ENCODE data around the gene STX16.
"Not testable (repeated sequence)": the region's sequence is repeated elsewhere in the genome, so short reads cannot be mapped to it uniquely, and the experiment has no call there.

STX16 gene

GRCh38 chr20:58636983-58637421 lies 14.1 kb upstream of the STX16 start:
- DNase-seq (ENCODE audit: low spot score) = peak; percentile 70

DNA sequence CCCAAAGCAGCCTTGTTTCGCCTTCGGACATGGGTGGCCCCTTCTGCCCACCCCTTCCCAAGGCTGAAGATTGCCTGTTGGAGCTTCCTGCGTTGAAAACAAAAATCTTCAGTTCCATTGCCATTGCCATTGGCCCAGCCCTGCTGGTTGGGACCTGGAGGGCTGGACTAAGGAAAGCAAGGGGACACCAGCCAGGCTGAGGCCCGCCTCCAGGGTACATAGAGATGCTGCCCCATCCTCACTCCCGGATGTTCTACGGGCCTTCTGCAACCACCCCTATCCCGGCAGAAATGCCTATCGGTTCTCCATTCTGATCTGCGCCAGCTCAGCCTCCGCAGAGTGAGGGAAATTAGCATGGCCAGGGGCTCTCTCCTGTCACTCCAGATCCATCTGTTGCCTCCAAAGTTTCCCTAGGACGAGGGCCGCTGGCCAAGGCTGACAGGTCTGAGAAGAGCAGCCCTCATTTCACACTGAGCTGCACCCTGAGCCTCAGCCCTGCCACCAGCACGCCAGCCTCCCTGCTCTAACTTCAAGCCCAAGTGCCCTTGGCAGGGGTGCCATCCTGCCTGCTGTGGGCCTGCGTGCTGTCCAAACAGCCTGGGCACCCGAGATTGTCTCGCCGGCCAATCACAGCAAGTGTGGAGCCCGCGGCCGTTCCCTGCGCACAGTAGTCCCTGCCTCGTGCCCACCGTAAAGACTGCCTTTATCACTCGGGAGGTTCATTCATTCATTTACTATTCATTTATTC lies 13.4 kb upstream of the STX16 start:
- no peak for DNase-seq (ENCODE audit: low spot score)

- DNase-seq (ENCODE audit: low spot score) = no peak
These were observed 12.5 kb upstream of the STX16 start for GRCh38 chr20:58638467-58639181.

GRCh38 chr20:58639182-58640146 lies 11.6 kb upstream of the STX16 start:
- DNase-seq (ENCODE audit: low spot score) = no peak

- DNase-seq (ENCODE audit: low spot score) = no peak
These were observed 10.6 kb upstream of the STX16 start for GRCh38 chr20:58640446-58640845.

GRCh38 chr20:58642441-58642840 lies 8.6 kb upstream of the STX16 start:
- DNase-seq (ENCODE audit: low spot score) = no peak

GRCh38 chr20:58642896-58643295 lies 8.2 kb upstream of the STX16 start:
- not testable (repeated sequence) for DNase-seq (ENCODE audit: low spot score)

- no peak for DNase-seq (ENCODE audit: low spot score)
These were observed 5.6 kb upstream of the STX16 start for GRCh38 chr20:58645412-58645968.

DNA sequence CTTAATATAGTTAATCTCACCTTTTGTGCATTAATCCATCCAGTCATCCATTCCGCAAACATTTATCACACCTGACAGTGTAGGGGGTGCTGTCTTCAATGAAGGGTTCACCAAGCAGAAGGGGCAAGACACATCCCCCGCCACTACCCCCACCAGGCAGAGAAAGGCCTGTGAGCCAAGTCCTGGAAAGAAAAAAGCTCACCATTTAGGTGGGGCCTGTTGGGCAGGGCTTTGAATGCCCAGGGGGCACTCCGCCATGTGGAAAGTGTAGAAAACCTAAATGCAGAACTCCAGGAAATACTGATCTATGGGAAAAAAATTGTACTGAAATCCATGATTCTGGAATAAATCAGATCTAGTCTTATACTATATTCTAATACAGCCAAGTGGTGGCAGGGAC lies 4.8 kb upstream of the STX16 start:
- DNase-seq (ENCODE audit: low spot score) = no peak

- DNase-seq (ENCODE audit: low spot score) = no peak
These were observed 4.4 kb upstream of the STX16 start for GRCh38 chr20:58646703-58647102.

DNA sequence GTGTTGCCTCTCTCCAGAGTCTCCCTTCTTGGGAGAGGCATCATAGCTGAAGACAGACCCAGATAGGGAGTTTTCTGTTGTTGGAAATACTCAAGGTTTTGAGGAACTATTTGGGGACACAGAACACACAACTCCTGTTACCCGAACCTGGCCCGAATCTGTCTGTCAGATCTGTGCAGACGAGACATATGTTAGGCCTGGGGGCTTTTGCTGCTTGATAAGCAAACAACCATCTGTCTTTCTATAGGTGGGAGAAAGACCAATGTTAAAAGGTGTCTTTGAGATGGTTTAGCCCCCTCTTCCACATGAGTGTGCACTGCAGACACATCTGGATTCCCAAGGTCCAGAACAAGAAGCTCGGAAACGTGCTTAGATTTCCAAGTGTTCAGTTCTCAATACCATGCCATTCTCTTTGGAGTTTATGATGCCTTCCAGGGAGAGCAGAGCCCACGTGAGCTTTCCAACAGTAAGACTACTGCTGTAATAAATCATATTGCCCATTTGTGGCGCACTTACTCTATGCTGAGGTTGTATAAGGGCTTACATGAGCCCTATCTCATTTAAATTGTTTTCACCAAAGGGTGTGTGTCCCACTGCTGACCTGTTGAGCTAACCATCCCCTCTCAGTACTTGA lies 3.8 kb upstream of the STX16 start:
- DNase-seq (ENCODE audit: low spot score) = no peak

DNA sequence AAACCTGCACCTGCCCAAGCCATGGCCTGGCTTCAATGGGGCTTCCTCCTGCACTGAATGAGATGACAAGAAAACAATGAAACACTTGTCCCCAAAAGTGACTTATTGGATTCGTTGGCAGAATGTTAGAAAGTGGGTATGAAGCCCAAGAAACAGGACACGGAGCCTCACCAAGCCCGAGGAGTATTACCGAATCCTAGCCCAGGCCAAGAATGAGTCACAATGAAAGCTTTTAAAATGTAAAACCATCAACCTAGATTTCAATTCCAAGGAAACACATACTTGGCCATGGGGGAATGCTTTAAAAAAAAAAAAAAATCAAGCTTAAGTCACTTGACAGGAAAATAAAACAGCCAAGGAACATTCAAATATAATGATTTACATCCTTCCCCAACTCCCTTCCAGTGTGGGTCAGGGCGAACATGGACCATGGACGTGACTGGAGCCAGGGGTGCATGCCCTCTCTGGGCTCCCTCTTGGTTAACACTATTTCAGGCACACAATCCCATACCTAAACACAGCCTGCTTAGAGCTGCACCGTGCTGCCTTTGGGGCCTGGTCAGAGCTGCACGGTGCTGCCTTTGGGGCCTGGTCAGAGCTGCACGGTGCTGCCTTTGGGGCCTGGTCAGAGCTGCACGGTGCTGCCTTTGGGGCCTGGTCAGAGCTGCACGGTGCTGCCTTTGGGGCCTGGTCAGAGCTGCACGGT lies 3.1 kb upstream of the STX16 start:
- peak; percentile 78 for DNase-seq (ENCODE audit: low spot score)

GRCh38 chr20:58648502-58648825 lies 2.6 kb upstream of the STX16 start:
- DNase-seq (ENCODE audit: low spot score) = not testable (repeated sequence)

GRCh38 chr20:58649288-58650180 lies 1.5 kb upstream of the STX16 start:
- DNase-seq (ENCODE audit: low spot score) = no peak

DNA sequence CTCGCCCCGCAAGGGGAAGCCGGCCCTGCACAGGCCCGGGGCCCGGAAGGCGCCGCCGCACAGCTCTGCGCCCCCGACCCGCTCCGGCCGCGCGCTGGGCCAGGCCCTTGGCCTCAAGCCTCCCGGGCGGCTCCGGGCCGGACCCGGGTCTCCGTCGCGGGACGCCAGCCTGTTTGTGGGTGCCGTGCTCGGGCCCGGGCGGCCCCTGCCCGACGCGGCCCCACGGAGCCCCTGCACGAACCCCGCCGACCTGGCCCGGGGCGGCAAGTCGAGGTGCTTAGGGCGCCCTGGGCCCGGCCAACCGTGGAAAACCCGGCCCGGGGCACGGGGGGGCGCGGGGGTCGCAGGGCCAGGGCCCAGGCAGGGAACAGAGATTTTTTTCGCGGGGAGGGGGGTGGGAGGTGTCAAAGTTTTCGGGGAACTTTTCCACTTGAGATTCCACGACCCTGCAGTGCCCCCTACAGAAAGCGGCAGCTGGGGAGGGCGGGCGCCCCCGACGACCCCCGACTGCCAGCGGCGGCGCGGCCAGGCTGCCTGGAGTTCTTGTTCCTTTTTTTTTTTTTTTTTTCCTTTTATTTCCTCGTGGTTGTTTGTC lies 805 bp upstream of the STX16 start:
- DNase-seq (ENCODE audit: low spot score) = no peak

DNA sequence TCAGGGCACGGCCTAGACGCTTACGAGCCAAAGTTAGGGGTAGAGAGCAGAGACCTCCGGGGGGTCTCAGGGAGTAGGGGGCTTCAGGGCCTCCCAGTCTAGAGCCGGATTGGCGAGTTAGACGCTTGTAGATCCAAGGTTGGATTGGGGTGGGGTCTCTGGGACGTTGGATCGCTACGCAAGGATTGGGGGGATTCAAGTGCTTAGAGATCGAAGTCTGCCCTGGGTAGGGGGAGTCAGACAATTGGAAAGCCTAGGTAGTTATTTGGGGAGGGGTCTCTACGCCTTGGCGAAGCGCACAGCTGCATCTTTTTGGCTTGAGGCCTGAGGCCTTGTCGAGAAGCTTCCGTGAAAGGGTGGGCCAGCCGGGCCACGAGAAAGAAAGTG lies 469 bp downstream of the STX16 start:
- no peak for DNase-seq (ENCODE audit: low spot score)

- DNase-seq (ENCODE audit: low spot score) = peak; percentile 96
These were observed 993 bp downstream of the STX16 start for GRCh38 chr20:58651946-58652605.

DNA sequence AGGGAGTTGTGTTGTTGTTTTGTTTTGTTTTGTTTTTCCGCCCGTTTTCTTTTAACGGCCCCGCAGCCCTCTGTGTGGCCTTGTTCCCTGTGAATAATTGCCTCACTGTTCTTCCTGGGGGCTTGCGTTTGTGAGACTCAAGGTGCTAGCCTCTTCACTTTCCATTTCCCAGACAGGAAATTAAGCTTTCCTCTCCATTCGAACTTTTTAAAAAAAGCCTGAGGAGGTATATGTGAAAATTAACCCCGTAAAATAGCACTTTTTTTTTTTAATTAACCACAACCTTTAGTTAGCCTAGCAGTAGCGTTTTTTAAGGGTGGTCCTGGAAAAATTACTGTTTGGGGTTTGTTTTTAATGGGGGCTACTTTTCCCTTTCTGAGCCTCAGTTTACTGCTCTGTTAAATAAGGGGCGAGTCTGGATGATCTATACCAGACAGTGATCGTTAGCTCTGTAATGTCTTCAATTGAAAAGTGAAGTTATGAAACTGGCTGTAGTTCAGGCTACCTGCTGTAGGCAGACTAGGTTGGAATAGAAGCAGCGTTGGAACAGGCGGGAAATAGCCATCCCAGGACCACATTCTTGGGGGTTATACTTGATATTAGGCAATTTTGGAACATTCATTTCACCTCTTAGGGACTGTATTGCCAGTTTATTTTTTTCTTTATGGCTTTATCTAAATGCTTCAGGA lies 1.7 kb downstream of the STX16 start:
- DNase-seq (ENCODE audit: low spot score) = no peak

GRCh38 chr20:58654337-58654736 lies 3.3 kb downstream of the STX16 start:
- no peak for DNase-seq (ENCODE audit: low spot score)
